Measurements from ENCODE around the gene TAL1. TPM values are rescaled to one million over a fixed set of nuclear protein-coding genes. Genes with fewer than 3 reads are reported as not detected.

Gene TAL1
- polyA plus RNA-seq, 1 of the 3 experiments (the other 2 are of a cell fraction): not detected

GRCh38 chr1:47241114-47242113, 9.4 kb upstream of the TAL1 start:
- no peaks in the 10 kb centered on the region for H3K4me1 ChIP-seq (ENCODE audit: control insufficient read depth in 1 of 2, insufficient read depth in 2 of 2, low read depth in 1 of 2, low read length in 1 of 2)
- no peak overlapping the region for H3K27ac ChIP-seq (ENCODE audit: low read depth in 2 of 2, low read length in 1 of 2)
- TF ChIP-seq RXRA (IDR thresholded peaks at IDR 0.05; ENCODE audit: borderline replicate concordance, low read depth): no peak
- no peak for TF ChIP-seq FOXJ3 (CRISPR knock-in tag; IDR thresholded peaks at IDR 0.05)
- TF ChIP-seq REST (IDR thresholded peaks at IDR 0.05; ENCODE audit: low read depth, low read length): no peak
- WGBS (ENCODE audit: low lambda C conversion rate): 57% methylated on average over 10 of the region's 11 CpGs
- H3K27me3 ChIP-seq (ENCODE audit: insufficient read depth): peaks cover 4% of the 10 kb centered on the region; the same call in 1 of the 2 replicates
- no peak overlapping the region for H3K4me3 ChIP-seq (ENCODE audit: low read depth in 2 of 2, low read length in 1 of 2)
- H3K9me3 ChIP-seq: no peaks in the 10 kb centered on the region
- no peaks in the 10 kb centered on the region for H4K20me1 ChIP-seq (ENCODE audit: insufficient read depth)
- H3K36me3 ChIP-seq (replicated peaks in 1 of 2; ENCODE audit: control insufficient read depth in 1 of 2, insufficient read depth in 2 of 2, low read length in 1 of 2): no peaks in the 10 kb centered on the region
- POLR2A ChIA-PET: no interaction called here
- no peaks in the 10 kb centered on the region for H3K9me2 ChIP-seq
- peaks cover 3% of the 10 kb centered on the region for H3F3A ChIP-seq (replicated peaks; ENCODE audit: insufficient read depth)
- H3K4me2 ChIP-seq: no peak overlapping the region
- CTCF ChIA-PET: interaction anchor here (0.9 to 2.1 kb wide), 2 partner anchors 21 to 48 kb away, joined by 3 to 12 read pairs; no protein-coding TSS in a partner anchor
- no peak overlapping the region for H2AFZ ChIP-seq (ENCODE audit: low read depth)
- no peak overlapping the region for H3K9ac ChIP-seq
- no peaks in the 10 kb centered on the region for H3K79me2 ChIP-seq (ENCODE audit: insufficient read depth)
- no peak for DNase-seq

- CTCF ChIA-PET: interaction anchor here (1.4 to 1.7 kb wide), 2 partner anchors 38 to 60 kb away, joined by 3 to 6 read pairs; no protein-coding TSS in a partner anchor
- Histone ChIP-seq H3K9me2 (no peaks in the 10 kb centered on the region), H3K4me2 (no peak overlapping the region), H3K4me1 (ENCODE audit: control insufficient read depth in 1 of 2, insufficient read depth in 2 of 2, low read depth in 1 of 2, low read length in 1 of 2) (no peaks in the 10 kb centered on the region), H4K20me1 (ENCODE audit: insufficient read depth) (no peaks in the 10 kb centered on the region), H3K27me3 (ENCODE audit: insufficient read depth) (peaks cover 16% of the 10 kb centered on the region; the same call in 1 of the 2 replicates), H3K9ac (no peak overlapping the region), H3K36me3 (replicated peaks in 1 of 2; ENCODE audit: control insufficient read depth in 1 of 2, insufficient read depth in 2 of 2, low read length in 1 of 2) (no peaks in the 10 kb centered on the region), H3K9me3 (no peaks in the 10 kb centered on the region), H2AFZ (ENCODE audit: low read depth) (no peak overlapping the region), H3F3A (replicated peaks; ENCODE audit: insufficient read depth) (peaks cover 3% of the 10 kb centered on the region), H3K79me2 (ENCODE audit: insufficient read depth) (no peaks in the 10 kb centered on the region), H3K4me3 (ENCODE audit: low read depth in 2 of 2, low read length in 1 of 2) (no peak overlapping the region), H3K27ac (ENCODE audit: low read depth in 2 of 2, low read length in 1 of 2) (no peak overlapping the region)
- no peak for DNase-seq
- 45% methylated on average over 5 of the region's 5 CpGs for WGBS (ENCODE audit: low lambda C conversion rate)
- POLR2A ChIA-PET: no interaction called here
- TF ChIP-seq USF2 (IDR thresholded peaks at IDR 0.05; ENCODE audit: borderline replicate concordance, low read depth, low read length): no peak
- TF ChIP-seq NRF1 (IDR thresholded peaks at IDR 0.05; ENCODE audit: low read depth, low read length): no peak
- no peak for TF ChIP-seq ELF1 (IDR thresholded peaks at IDR 0.05)
- no peak for TF ChIP-seq POLR2AphosphoS5 (IDR thresholded peaks at IDR 0.05; ENCODE audit: low read depth, low read length)
- no peak for TF ChIP-seq REST (IDR thresholded peaks at IDR 0.05; ENCODE audit: low read depth, low read length)
- no peak for TF ChIP-seq IRF3 (IDR thresholded peaks at IDR 0.05; ENCODE audit: low read depth, low read length)
- no peak for TF ChIP-seq CTCF (IDR thresholded peaks at IDR 0.05)
- no peak for TF ChIP-seq FOSL2 (IDR thresholded peaks at IDR 0.05; ENCODE audit: borderline replicate concordance, low read depth)
- no peak for TF ChIP-seq MXI1 (IDR thresholded peaks at IDR 0.05; ENCODE audit: low read depth, low read length)
Observed at GRCh38 chr1:47238935-47239592, 7.0 kb upstream of the TAL1 start.

Measured in SK-N-SH (cell line).